HG03457 (cell line): Measurements from ENCODE around the gene COMMD3.

Experiments used
- ATAC-seq: cut with Tn5 transposase; IDR thresholded peaks from one replicate; pipeline ENCODE4 v1.9.1; 2021; ENCODE audit warnings: moderate number of reproducible peaks; ENCODE audit not compliant: unreplicated experiment

Gene COMMD3

DNA sequence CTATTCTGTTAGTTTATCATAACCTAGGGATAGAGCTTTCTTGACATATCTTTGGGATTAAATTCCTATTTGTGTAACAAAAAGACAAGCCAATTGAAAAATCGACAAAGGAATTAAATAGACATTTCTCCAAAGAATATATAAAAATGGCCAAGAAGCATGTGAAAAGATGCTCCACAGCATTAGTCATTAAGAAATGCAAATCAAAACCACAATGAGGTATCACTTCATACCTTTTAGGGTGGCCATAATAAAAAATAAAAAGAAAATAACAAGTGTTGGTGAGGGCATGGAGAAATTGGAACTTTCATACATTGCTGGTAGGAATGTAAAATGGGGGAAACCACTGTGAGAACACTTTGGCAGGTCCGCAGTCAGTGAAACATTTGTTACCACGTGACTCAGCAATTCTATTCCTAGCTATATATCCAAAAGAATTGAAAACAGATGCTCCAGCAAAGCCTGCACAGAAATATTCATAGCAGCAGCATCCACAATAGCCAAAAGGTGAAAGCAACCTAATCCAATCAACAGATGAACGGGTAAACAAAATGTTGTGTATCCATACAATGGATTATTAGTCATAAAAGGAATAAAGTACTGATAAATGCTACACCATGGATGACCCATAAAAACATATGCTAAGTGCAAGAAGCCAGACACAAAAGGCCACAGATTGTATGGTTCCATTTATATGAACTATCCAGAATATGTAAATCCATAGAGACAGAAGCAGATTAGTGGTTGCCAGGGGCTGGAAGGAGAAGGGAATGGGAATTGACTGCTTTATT is 49.7 kb downstream of the COMMD3 start:
- ATAC-seq, result peak; percentile 23

DNA sequence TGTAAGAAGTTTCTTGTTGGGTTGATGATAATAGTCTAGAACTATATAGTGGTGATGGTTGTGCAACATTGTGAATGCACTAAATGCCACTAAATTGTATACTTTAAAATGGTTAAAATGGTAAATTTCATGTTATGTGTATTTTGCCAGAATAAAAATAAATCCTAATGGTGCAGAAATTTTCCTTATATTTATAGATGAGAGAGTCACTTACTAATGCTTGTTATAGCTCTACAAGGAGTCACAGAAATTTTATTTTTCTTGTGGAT is 50.2 kb downstream of the COMMD3 start:
- no peak for ATAC-seq

DNA sequence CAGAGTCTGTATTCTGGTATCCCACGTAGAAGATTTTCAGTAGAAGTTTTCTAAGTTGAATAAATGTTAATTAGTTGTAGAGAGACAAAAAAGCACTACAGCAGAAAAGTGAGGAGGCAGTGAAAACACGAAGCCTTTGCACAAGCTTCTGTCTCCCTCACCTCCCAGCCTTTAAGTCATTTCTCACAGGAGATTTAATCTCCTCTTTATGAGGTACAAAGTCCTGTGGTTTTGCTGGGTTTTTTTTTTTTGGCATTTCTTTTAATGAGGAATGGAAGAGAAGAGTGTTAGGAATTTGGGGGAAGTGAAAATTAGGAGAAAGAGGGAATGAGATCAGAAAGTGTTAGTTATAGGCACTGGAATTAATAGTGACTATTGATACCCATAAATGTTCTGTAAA is 50.6 kb downstream of the COMMD3 start:
- ATAC-seq, result no peak

DNA sequence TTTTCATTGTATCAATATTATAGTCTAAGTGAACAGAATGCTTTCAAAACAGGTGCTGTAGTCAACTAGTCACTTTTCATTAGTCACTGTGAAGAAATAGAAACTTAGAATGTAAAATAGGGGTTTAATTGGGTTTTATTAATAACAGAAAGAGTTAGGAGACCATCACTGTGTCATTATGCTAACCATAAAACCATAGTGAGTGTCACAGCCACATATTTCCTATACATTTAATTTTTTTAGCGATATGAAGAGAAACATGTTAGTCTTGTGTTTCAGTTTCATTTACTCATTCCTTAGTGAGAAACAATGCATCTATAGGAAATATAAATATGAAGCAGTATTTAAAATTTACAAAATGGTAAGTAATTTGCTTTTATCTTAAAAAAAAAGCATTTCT is 51.3 kb downstream of the COMMD3 start:
- no peak for ATAC-seq

DNA sequence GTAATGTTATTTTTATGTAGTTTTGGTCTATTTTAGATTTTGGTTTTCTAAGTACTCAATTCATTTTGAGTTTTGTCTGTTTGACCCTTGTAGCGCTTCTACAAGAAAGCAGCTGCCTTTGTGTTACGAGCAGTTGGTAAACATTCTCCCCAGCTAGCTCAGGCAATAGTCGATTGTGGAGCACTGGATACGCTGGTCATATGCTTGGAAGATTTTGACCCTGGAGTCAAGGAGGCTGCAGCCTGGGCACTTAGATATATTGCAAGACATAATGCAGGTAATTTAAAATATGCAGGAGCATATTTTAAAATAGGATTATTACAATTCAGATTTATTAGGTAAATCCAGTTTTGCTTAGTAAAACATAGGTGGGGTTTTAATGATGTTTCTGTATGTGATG is 52.2 kb downstream of the COMMD3 start:
- no peak for ATAC-seq

DNA sequence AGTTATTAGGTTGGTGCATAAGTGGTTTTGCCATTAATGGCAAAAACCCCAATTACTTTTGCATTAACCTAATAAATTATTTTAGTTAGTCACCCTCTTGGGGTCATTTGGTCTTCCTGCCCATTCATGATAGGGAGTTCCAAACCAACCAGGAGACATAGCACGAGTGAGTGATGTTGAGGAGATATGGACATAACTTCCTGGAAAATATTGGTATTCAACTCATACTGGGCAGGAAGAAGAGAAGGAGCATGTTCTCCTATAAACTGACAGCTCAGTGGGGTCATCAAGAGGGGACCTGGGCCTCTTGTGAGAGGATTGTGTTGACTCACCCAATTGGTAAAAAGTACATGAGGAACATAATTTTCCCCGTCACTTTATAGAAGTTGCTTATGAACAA is 52.8 kb downstream of the COMMD3 start:
- no peak for ATAC-seq

DNA sequence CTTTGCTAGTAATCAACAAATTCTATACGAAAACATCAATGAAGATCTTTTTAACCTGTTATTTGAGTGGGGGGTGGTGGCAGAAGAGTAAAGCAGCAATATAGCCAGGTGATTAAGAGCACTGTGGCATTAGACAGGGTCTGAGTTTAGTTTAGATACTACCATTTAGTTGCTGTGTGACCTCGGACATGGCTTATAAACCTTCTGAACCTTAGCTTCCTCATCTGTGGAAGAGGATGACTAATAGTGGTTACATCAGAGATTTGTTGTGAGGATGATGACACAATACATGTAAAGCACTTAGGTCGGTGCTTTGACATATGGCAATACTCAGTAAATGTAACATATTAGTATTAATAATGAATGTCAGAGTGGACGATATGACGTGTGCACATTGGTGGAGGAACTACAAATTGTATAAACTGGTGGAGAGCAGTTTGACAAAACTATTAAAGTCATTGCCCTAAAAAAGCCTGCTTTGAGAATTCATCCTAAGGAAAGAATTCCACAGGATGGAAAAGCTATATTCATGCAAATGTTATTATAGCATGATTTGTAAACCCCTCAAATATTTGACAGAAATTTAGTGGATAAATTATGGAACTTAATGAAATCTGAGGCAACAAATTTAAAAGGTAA is 53.4 kb downstream of the COMMD3 start:
- no peak for ATAC-seq
